Colonic mucosa (tissue), 4 donors: ENCODE results near the gene FAM240A. TPM values are rescaled to one million over a fixed set of nuclear protein-coding genes. Genes with fewer than 3 reads are reported as not detected.

Experiments used
- DNase-seq: peaks from one replicate; pipeline ENCODE4 v3.0.0-alpha.2; 2020
- H3K27ac ChIP-seq: fragments of 200-600 bp; one replicate; pipeline ENCODE4 v1.8.0; 2021
- H3K27me3 ChIP-seq: fragments of 200-600 bp; one replicate; pipeline ENCODE4 v1.8.0; 2021
- H3K36me3 ChIP-seq: fragments of 200-600 bp; one replicate; pipeline ENCODE4 v1.8.0; 2021
- H3K4me1 ChIP-seq: fragments of 200-600 bp; one replicate; pipeline ENCODE4 v1.8.0; 2021; ENCODE audit warnings: mild to moderate bottlenecking
- H3K4me3 ChIP-seq: fragments of 200-600 bp; one replicate; pipeline ENCODE4 v1.8.0; 2021
- H3K9ac ChIP-seq, 2 donors: one replicate each; pipeline ENCODE4 v1.7.0; 2013; ENCODE audit warnings: control low read depth in 2 of 2, low read depth in 2 of 2, low read length in 2 of 2
- H3K9me3 ChIP-seq: fragments of 200-600 bp; one replicate; pipeline ENCODE4 v1.8.0; 2021
- CTCF ChIP-seq: fragments of 200-600 bp; IDR thresholded peaks from one replicate; pipeline ENCODE4 v1.8.0; 2022; ENCODE audit warnings: antibody characterized with exemption, mild to moderate bottlenecking
- intact Hi-C: fragments of 100-400 bp; cut with DNase I; formaldehyde crosslinking; loops from one replicate; pipeline ENCODE4 v1.14.1; 2022
- total RNA-seq, 2 donors: library from RNA; stranded (reverse); fragmentation: NEBNext Ultra II Directional in 1 of 2; extraction: Animal tissue kit (Norgen Biotek cat#: 25700) in 1 of 2; gene quantifications; one replicate each; pipeline ENCODE4 v1.2.1, GENCODE V29; 2021
- donor health status: healthy.
- donor health status: DM: no; HTN: no; CAD: no.
- donor health status: DM: no; HTN: no; CAD: no.

FAM240A gene
- total RNA-seq, 2 donors from 2014 or later: not detected

- Histone ChIP-seq H3K4me3 (no peak overlapping the region), H3K36me3 (no peaks in the 10 kb centered on the region), H3K27ac (no peak overlapping the region), H3K9me3 (no peaks in the 10 kb centered on the region), H3K4me1 (no peaks in the 10 kb centered on the region), H3K9ac (no peak overlapping the region), H3K27me3 (no peaks in the 10 kb centered on the region)
- no peak for TF ChIP-seq CTCF
- intact Hi-C loops: no loop called here
- no peak for DNase-seq
These were observed 7.8 kb downstream of the FAM240A start for GRCh38 chr3:46619845-46620778.

DNA sequence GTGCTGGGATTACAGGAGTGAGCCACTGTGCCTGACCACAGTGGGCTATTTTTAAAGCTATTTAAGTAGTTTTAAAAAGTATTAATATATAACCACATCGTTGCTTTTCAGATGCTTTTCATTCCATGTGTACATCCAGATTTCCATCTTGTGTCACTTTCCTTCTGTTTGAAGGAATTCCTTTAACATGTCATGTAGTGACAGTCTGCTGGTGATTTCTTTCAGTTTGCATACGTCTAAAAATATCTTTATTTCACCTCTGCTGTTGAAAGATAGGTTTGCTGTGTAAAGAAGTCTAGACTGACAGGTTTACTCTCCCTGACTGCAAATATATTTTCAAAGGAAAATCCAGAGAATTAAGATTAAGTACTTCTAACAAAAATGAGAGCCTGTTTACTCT, 12.2 kb downstream of the FAM240A start:
- H3K9ac ChIP-seq: no peak overlapping the region
- H3K36me3 ChIP-seq: no peaks in the 10 kb centered on the region
- H3K4me1 ChIP-seq: no peaks in the 10 kb centered on the region
- H3K27ac ChIP-seq: no peak overlapping the region
- no peaks in the 10 kb centered on the region for H3K9me3 ChIP-seq
- no peak for TF ChIP-seq CTCF
- no peak overlapping the region for H3K4me3 ChIP-seq
- intact Hi-C loops: no loop called here
- DNase-seq: no peak
- no peaks in the 10 kb centered on the region for H3K27me3 ChIP-seq

DNA sequence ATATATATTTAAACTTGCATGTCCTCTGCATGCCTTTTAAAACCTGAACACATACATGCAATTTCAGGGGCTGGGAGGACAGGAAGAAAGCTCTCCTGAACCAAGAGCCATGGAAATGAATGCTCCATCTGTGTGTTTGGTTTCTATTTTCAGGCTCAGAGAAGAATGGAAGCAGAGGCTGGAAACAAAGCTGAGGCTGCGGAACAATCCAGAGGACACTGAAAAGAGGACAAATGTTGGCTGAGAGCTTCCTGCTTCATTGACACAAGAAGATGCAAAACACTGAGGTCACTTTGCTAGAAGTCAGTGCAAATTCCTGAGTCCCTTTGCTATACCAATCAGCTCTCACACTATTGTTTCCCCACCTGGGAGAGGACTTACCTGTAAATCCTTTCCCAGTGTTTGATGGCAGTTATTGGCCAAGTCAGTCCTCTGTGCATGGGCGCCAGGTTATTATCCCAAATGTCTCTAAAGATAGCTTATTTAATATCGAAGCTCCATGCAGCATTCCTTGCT, 12.7 kb downstream of the FAM240A start:
- no peaks in the 10 kb centered on the region for H3K27me3 ChIP-seq
- TF ChIP-seq CTCF: no peak
- H3K27ac ChIP-seq: no peak overlapping the region
- no peaks in the 10 kb centered on the region for H3K9me3 ChIP-seq
- H3K4me3 ChIP-seq: no peak overlapping the region
- H3K9ac ChIP-seq: no peak overlapping the region
- no peak for DNase-seq
- intact Hi-C loops: loop anchor here (5.0 kb wide), 1 partner anchor 68 kb away; no protein-coding TSS in a partner anchor
- no peaks in the 10 kb centered on the region for H3K36me3 ChIP-seq
- H3K4me1 ChIP-seq: peaks cover 3% of the 10 kb centered on the region

DNA sequence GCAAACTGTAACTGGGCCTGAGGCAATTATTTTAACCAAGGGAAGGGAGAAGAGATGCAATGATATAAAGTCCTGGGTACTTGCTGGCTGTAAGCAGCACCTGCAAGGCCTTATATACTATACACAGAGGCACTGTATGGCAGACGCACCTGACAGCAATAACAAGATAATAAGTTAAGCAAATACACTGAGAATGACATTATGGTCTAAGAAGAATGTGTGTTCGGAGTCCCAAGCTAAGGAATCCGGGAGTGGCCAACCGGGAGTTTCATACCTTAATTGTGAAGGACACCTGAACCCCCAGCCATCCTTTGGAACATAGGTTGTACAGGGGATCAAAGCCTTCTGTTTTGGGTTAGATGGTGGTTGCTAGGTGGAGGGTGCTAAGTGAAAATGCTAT, 13.7 kb downstream of the FAM240A start:
- H3K4me1 ChIP-seq: peaks cover 3% of the 10 kb centered on the region
- TF ChIP-seq CTCF: no peak
- intact Hi-C loops: loop anchor here (5.0 kb wide), 1 partner anchor 69 kb away; no protein-coding TSS in a partner anchor
- H3K36me3 ChIP-seq: no peaks in the 10 kb centered on the region
- no peak for DNase-seq
- H3K27me3 ChIP-seq: no peaks in the 10 kb centered on the region
- no peak overlapping the region for H3K27ac ChIP-seq
- no peaks in the 10 kb centered on the region for H3K9me3 ChIP-seq
- H3K4me3 ChIP-seq: no peak overlapping the region
- peak overlapping the region in 1 of 2 donors; percentile 9 for H3K9ac ChIP-seq

- no peak for DNase-seq
- Histone ChIP-seq H3K4me1 (peaks cover 3% of the 10 kb centered on the region), H3K9ac (no peak overlapping the region), H3K27ac (no peak overlapping the region), H3K4me3 (no peak overlapping the region), H3K27me3 (no peaks in the 10 kb centered on the region), H3K36me3 (no peaks in the 10 kb centered on the region), H3K9me3 (no peaks in the 10 kb centered on the region)
- TF ChIP-seq CTCF: no peak
- intact Hi-C loops: loop anchor here (5.0 kb wide), 1 partner anchor 70 kb away; no protein-coding TSS in a partner anchor
These were observed 14.8 kb downstream of the FAM240A start for GRCh38 chr3:46627078-46627477.
